Aorta (tissue), 5 donors: ENCODE results near the gene PRLH. TPM values are rescaled to one million over a fixed set of nuclear protein-coding genes. Genes with fewer than 3 reads are reported as not detected.

Experiments used
- ATAC-seq: fragments of 200-7000 bp; cut with Tn5 transposase; one replicate; pipeline ENCODE4 v1.9.1; 2022; ENCODE audit warnings: moderate library complexity; ENCODE audit not compliant: low FRiP score
- DNase-seq, 2 donors: peaks; one replicate each; pipeline ENCODE4 v3.0.0-alpha.2; 2020
- H3K27ac ChIP-seq, 2 donors: one replicate each; pipeline ENCODE4 v1.5.1; 2013; ENCODE audit warnings: low read length in 2 of 2, mild to moderate bottlenecking in 2 of 2, moderate library complexity in 2 of 2, control low read depth in 1 of 2, inconsistent platforms in 1 of 2, low read depth in 1 of 2
- H3K27me3 ChIP-seq, 2 donors: one replicate each; pipeline ENCODE4 v1.6.1; 2013; ENCODE audit warnings: control low read depth in 1 of 2, low read length in 1 of 2, mild to moderate bottlenecking in 1 of 2, moderate library complexity in 1 of 2; ENCODE audit not compliant: insufficient read depth in 2 of 2, control insufficient read depth in 1 of 2
- H3K36me3 ChIP-seq, 2 donors: one replicate each; pipeline ENCODE4 v1.6.1; 2013; ENCODE audit warnings: control low read depth in 1 of 2, low read length in 1 of 2, mild to moderate bottlenecking in 1 of 2; ENCODE audit not compliant: insufficient read depth in 2 of 2, control insufficient read depth in 1 of 2
- H3K4me1 ChIP-seq, 2 donors: one replicate each; pipeline ENCODE4 v1.6.1; 2013; ENCODE audit warnings: low read length in 2 of 2, control low read depth in 1 of 2, mild to moderate bottlenecking in 1 of 2, moderate library complexity in 1 of 2; ENCODE audit not compliant: insufficient read depth in 2 of 2, control insufficient read depth in 1 of 2
- H3K4me3 ChIP-seq, 2 donors: one replicate each; pipeline ENCODE4 v1.5.1; 2013; ENCODE audit warnings: low read length in 2 of 2, control low read depth in 1 of 2, mild to moderate bottlenecking in 1 of 2
- H3K9me3 ChIP-seq: one replicate; pipeline ENCODE4 v1.6.1; 2013; ENCODE audit warnings: mild to moderate bottlenecking, low read length; ENCODE audit not compliant: control insufficient read depth
- WGBS, 2 donors: extraction: QIAGEN DNeasy Blood & Tissue Kit; methylation state at CpG; one replicate each; pipeline ENCODE4 v1.1.7; 2013; 5-methylcytosine and 5-hydroxymethylcytosine counted together
- intact Hi-C, 2 donors: fragments of 100-400 bp; cut with DNase I; formaldehyde crosslinking; loops; one replicate each; pipeline versions ENCODE4 v1.14.2 to v1.15.0; 2022
- polyA plus RNA-seq, 2 donors: library from polyadenylated mRNA; stranded (reverse); fragments of 200-250 nt; gene quantifications; one replicate each; pipeline ENCODE4 v1.2.3, GENCODE V29; 2013
- total RNA-seq, 2 donors: library from RNA; stranded (reverse); fragmentation: NEBNext Ultra II Directional; extraction: Animal tissue kit (Norgen Biotek cat#: 25700); gene quantifications; one replicate each; pipeline ENCODE4 v1.2.1, GENCODE V29; 2021
- donor health status: healthy with polysubstance abuse.
- donor health status: Bipolar disorder and iron deficiency.
- donor health status: DM: no; HTN: no; CAD: no.
- donor health status: DM: no; HTN: no; CAD: no.
- donor health status: DM: yes; HTN: yes; CAD: no.

Gene PRLH
- total and polyA plus RNA-seq, 4 donors = not detected

- 94% methylated on average over 29 of the region's 29 CpGs for WGBS, 2 donors
- Histone ChIP-seq H3K9me3 (no peaks in the 10 kb centered on the region), H3K4me3 (no peak overlapping the region), H3K27me3 (no peaks in the 10 kb centered on the region), H3K27ac (peak overlapping the region in 1 of 2 donors; percentile 7), H3K4me1 (peaks cover 0 to 2% of the 10 kb centered on the region in 2 donors), H3K36me3 (no peaks in the 10 kb centered on the region)
- no peak for ATAC-seq
- peak in 1 of 2 donors; percentile 67 for DNase-seq
- intact Hi-C loops = loop anchor here (5.0 kb wide), 2 partner anchors 75 to 140 kb away; no protein-coding TSS in a partner anchor
Observed at GRCh38 chr2:237597196-237598145, 31.1 kb downstream of the PRLH start.

- Histone ChIP-seq H3K27ac (peak overlapping the region in 1 of 2 donors; percentile 14), H3K9me3 (no peaks in the 10 kb centered on the region), H3K27me3 (no peaks in the 10 kb centered on the region), H3K4me3 (no peak overlapping the region), H3K36me3 (no peaks in the 10 kb centered on the region), H3K4me1 (peaks cover 0 to 2% of the 10 kb centered on the region in 2 donors)
- DNase-seq = peak in 1 of 2 donors; percentile 64
- WGBS, 2 donors = 89 to 92% methylated on average over 14 of the region's 14 CpGs
- intact Hi-C loops = loop anchor here (5.0 kb wide), 2 partner anchors 74 to 139 kb away; no protein-coding TSS in a partner anchor
- no peak for ATAC-seq
Observed at GRCh38 chr2:237598468-237599208, 32.3 kb downstream of the PRLH start.

- H3K9me3 ChIP-seq = no peaks in the 10 kb centered on the region
- ATAC-seq = no peak
- no peaks in the 10 kb centered on the region for H3K27me3 ChIP-seq
- H3K27ac ChIP-seq = peak overlapping the region; percentile 71 to 73
- H3K4me1 ChIP-seq = peaks cover 0 to 2% of the 10 kb centered on the region in 2 donors
- no peaks in the 10 kb centered on the region for H3K36me3 ChIP-seq
- intact Hi-C loops = loop anchor here (1.0 to 5.0 kb wide), 5 partner anchors 17 to 138 kb away; no protein-coding TSS in a partner anchor
- H3K4me3 ChIP-seq = no peak overlapping the region
- no peak for DNase-seq
- 47 to 54% methylated on average over 9 of the region's 9 CpGs for WGBS, 2 donors
Observed at GRCh38 chr2:237599465-237600110, 33.2 kb downstream of the PRLH start.

- Histone ChIP-seq H3K36me3 (no peaks in the 10 kb centered on the region), H3K4me1 (peaks cover 0 to 2% of the 10 kb centered on the region in 2 donors), H3K27ac (peak overlapping the region; percentile 6 to 73), H3K4me3 (no peak overlapping the region), H3K9me3 (no peaks in the 10 kb centered on the region), H3K27me3 (no peaks in the 10 kb centered on the region)
- intact Hi-C loops = loop anchor here (1.0 to 5.0 kb wide), 3 partner anchors 16 to 92 kb away; no protein-coding TSS in a partner anchor
- 6% methylated on average over 16 of the region's 16 CpGs for WGBS, 2 donors
- ATAC-seq = peak; percentile 82
- DNase-seq = peak in 1 of 2 donors; percentile 78
Observed at GRCh38 chr2:237600205-237600846, 34.0 kb downstream of the PRLH start.

- Histone ChIP-seq H3K4me3 (no peak overlapping the region), H3K36me3 (no peaks in the 10 kb centered on the region), H3K9me3 (no peaks in the 10 kb centered on the region), H3K27ac (peak overlapping the region in 1 of 2 donors; percentile 73), H3K27me3 (no peaks in the 10 kb centered on the region), H3K4me1 (peaks cover 0 to 2% of the 10 kb centered on the region in 2 donors)
- ATAC-seq (no peak), DNase-seq (peak in 1 of 2 donors; percentile 69)
- intact Hi-C loops = loop anchor here (2.0 to 5.0 kb wide), 2 partner anchors 15 to 61 kb away; no protein-coding TSS in a partner anchor
- 79 to 85% methylated on average over 14 of the region's 14 CpGs for WGBS, 2 donors
Observed at GRCh38 chr2:237601453-237602116, 35.2 kb downstream of the PRLH start.

- intact Hi-C loops = loop anchor here in 1 of 2 donors (5.0 kb wide), 1 partner anchor 60 kb away; no protein-coding TSS in a partner anchor
- Histone ChIP-seq H3K4me3 (no peak overlapping the region), H3K27ac (no peak overlapping the region), H3K27me3 (no peaks in the 10 kb centered on the region), H3K9me3 (no peaks in the 10 kb centered on the region), H3K36me3 (no peaks in the 10 kb centered on the region), H3K4me1 (peaks cover 0 to 2% of the 10 kb centered on the region in 2 donors)
- 93 to 95% methylated on average over 7 of the region's 7 CpGs for WGBS, 2 donors
- DNase-seq (peak in 1 of 2 donors; percentile 17), ATAC-seq (no peak)
Observed at GRCh38 chr2:237602409-237602808, 36.0 kb downstream of the PRLH start.

- ATAC-seq (no peak), DNase-seq (peak in 1 of 2 donors; percentile 38)
- Histone ChIP-seq H3K4me1 (peaks cover 0 to 2% of the 10 kb centered on the region in 2 donors), H3K9me3 (no peaks in the 10 kb centered on the region), H3K36me3 (no peaks in the 10 kb centered on the region), H3K27ac (peak overlapping the region in 1 of 2 donors; percentile 19), H3K27me3 (no peaks in the 10 kb centered on the region), H3K4me3 (no peak overlapping the region)
- intact Hi-C loops = loop anchor here in 1 of 2 donors (5.0 kb wide), 1 partner anchor 59 kb away; no protein-coding TSS in a partner anchor
- 88 to 92% methylated on average over 13 of the region's 13 CpGs for WGBS, 2 donors
Observed at GRCh38 chr2:237603049-237603717, 36.8 kb downstream of the PRLH start.
